BE2C (cell line): ENCODE results near the gene POLE4.

Experiments
- DNase-seq: peaks from one replicate; pipeline ENCODE4 v3.0.0-alpha.2; 2020
- H3K27me3 ChIP-seq: fragments of 250-450 bp; sonication (Bioruptor Pico); 2 replicates; pipeline ENCODE4 v1.5.1; 2020; ENCODE audit warnings: mild to moderate bottlenecking
- H3K36me3 ChIP-seq: fragments of 250-450 bp; sonication (Bioruptor Pico); 2 replicates; pipeline ENCODE4 v1.5.1; 2020; ENCODE audit warnings: mild to moderate bottlenecking
- H3K4me1 ChIP-seq: fragments of 250-450 bp; sonication (Bioruptor Pico); 2 replicates; pipeline ENCODE4 v1.5.1; 2020
- H3K4me3 ChIP-seq: 2 replicates; pipeline ENCODE4 v1.5.1; 2011; ENCODE audit warnings: low read depth, low read length
- H3K9me3 ChIP-seq: fragments of 250-450 bp; sonication (Bioruptor Pico); 2 replicates; pipeline ENCODE4 v1.5.1; 2020
- TF ChIP-seq, protein P1 (sequence below): IDR thresholded peaks from 2 replicates; pipeline ENCODE4 v1.5.1; 2012; ENCODE audit warnings: mild to moderate bottlenecking, low read depth, low read length

The POLE4 gene

DNA sequence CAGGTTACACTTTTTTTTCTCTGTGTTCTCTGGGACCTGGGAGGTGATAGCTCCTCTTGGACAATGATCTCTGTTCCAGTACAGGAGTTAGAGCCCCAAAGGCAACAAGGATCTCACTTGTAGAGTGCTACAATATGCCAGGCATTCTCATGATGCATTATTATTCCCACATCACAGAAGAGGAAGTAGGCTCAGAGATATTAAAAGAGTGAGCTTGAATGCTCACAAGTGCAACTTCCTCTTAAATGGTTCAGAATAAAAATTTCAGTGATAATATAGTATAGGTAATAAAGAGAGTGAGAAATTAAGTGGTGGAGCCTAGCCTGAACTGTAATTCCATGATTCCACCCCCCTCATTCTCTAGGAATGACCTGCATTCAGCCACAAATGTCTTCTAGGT lies 21.4 kb downstream of the POLE4 start:
- no peak for DNase-seq

DNA sequence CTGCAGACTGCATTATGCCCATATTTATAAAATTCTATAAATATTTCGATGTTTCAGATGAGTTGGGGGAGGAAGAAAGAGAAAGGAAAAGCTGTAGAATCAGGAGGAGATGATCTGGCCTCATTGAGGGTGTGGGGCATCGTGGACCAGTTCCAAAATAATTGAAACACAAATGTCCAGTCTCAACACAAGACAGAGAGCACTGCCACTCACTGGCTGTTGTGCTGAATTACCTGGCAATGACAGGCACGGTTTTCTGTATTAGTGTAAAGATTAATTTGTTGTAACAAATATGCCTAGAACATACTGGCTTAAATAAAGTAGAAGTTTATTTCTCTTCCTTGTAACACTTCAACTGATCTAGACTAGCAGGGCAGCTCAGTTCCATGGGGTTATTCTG lies 24.1 kb downstream of the POLE4 start:
- DNase-seq: no peak
- TF ChIP-seq, protein P1, sequence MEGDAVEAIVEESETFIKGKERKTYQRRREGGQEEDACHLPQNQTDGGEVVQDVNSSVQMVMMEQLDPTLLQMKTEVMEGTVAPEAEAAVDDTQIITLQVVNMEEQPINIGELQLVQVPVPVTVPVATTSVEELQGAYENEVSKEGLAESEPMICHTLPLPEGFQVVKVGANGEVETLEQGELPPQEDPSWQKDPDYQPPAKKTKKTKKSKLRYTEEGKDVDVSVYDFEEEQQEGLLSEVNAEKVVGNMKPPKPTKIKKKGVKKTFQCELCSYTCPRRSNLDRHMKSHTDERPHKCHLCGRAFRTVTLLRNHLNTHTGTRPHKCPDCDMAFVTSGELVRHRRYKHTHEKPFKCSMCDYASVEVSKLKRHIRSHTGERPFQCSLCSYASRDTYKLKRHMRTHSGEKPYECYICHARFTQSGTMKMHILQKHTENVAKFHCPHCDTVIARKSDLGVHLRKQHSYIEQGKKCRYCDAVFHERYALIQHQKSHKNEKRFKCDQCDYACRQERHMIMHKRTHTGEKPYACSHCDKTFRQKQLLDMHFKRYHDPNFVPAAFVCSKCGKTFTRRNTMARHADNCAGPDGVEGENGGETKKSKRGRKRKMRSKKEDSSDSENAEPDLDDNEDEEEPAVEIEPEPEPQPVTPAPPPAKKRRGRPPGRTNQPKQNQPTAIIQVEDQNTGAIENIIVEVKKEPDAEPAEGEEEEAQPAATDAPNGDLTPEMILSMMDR: no peak

More for the DNA sequence above, 21.4 kb downstream of the POLE4 start:
- H3K36me3 ChIP-seq: no peaks in the 10 kb centered on the region
- H3K9me3 ChIP-seq: no peaks in the 10 kb centered on the region
- H3K27me3 ChIP-seq: no peaks in the 10 kb centered on the region
- H3K4me1 ChIP-seq: no peaks in the 10 kb centered on the region
- TF ChIP-seq, protein P1: no peak
- H3K4me3 ChIP-seq: no peak overlapping the region

DNA sequence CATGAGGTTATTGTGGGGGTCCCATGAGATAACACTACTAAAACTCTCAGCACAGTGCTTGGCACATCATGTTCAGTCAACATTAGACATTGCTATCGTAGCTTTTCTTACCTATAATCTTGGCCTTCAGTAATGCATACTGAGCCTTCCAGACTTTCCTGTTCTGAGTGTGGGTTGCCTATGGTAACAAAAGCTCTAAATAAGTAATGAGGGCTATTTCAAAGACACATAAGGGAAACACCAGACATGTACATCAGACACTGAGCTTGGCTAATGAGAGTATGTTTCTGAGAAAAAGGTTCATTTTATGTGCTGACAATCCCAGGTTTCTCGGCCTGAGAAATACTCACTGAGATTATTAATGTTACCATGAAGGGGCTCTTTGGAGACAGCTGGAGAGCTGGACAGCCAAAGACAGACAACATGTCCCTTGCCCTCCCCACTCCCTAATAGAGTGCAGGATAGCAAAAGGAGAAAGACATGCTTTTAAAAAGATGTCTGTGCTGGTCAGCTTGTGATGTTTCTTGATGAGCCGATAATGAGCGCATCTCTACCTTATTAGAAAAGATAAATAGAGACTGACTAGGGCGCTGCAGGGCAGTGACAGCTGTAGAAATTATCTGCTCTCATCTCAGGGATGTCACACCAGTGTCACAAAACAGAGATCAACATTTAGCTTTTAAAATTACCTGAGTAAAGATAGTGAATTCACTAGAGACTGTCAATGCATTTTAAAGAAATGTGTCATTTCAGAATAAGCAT lies 25.4 kb downstream of the POLE4 start:
- TF ChIP-seq, protein P1: no peak
- Histone ChIP-seq H3K4me1 (no peaks in the 10 kb centered on the region), H3K27me3 (no peaks in the 10 kb centered on the region), H3K4me3 (no peak overlapping the region), H3K9me3 (no peaks in the 10 kb centered on the region), H3K36me3 (no peaks in the 10 kb centered on the region)
- no peak for DNase-seq

More for the DNA sequence above, 24.1 kb downstream of the POLE4 start:
- Histone ChIP-seq H3K4me3 (no peak overlapping the region), H3K9me3 (no peaks in the 10 kb centered on the region), H3K4me1 (no peaks in the 10 kb centered on the region), H3K27me3 (no peaks in the 10 kb centered on the region), H3K36me3 (no peaks in the 10 kb centered on the region)

DNA sequence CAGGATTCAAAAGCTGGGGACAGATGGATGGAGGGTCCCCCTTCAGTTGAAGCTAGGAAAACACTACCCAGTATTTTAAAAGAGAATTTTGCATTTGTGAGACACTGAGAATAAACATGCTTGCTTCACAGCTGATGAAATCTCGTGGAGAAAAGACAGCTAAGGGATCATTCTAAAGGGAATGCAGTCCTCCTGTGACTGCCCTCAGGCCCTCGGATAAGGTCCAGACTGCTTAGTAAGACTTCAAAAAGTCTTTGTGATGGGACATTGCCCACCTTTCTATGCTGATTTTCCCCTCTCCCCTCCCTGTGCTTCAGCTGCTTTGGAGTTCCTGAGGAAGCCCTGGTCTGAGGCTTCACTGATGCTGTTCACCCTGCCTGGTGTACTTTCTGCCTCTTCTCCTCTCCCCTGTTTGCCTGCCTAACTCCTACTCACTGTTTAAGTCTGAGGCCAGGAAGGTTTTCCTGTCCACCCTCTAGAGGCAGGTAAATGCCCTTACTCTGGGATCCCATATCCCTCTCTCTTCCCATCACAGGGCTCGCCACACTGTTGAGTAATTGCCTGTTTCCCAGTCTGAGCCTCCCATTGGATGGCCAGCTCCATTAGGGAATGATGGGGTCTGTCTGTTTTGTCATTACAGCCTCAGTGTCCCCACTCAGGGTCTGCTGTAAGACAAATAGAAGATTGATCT lies 26.6 kb downstream of the POLE4 start:
- no peaks in the 10 kb centered on the region for H3K9me3 ChIP-seq
- H3K4me1 ChIP-seq: no peaks in the 10 kb centered on the region
- H3K4me3 ChIP-seq: no peak overlapping the region
- no peaks in the 10 kb centered on the region for H3K27me3 ChIP-seq
- H3K36me3 ChIP-seq: no peaks in the 10 kb centered on the region
- no peak for DNase-seq
- TF ChIP-seq, protein P1: no peak

DNA sequence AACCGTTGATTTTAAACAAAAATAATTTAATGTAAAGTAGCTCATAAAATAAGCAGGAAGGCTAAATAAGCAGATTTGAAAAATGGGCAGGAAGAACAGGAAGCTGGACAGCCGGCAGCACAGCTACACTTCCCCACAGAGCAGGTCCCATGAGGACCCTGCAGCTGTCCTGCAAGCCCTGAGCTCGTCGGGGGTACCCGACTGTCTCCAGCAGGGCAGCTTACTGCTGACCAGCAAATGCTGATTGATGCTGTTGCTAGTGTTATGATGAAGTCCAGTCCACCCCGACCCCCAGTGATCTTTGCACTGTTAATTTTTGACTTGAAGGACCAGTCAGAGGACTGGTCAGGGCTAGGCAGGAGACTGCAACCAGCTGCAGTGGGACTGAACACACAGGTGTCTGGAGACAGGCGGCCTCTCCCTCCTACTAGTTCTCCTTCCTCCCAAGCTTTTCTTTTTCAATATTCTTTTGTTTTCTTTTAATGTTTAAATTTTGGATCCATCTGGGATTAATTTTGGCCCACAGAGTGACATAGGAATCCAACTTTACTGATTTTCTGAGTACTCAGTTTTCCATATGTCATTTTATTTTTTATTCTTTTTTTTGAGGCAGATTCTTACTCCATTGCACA lies 27.7 kb downstream of the POLE4 start:
- H3K27me3 ChIP-seq: no peaks in the 10 kb centered on the region
- no peaks in the 10 kb centered on the region for H3K36me3 ChIP-seq

More for the DNA sequence above, 27.7 kb downstream of the POLE4 start:
- Histone ChIP-seq H3K4me3 (no peak overlapping the region), H3K9me3 (no peaks in the 10 kb centered on the region), H3K4me1 (no peaks in the 10 kb centered on the region)
- DNase-seq: no peak
- TF ChIP-seq, protein P1: no peak
